HG03097 (cell line): ENCODE data around the gene RHOXF1.
"Not testable (repeated sequence)": the region's sequence is repeated elsewhere in the genome, so short reads cannot be mapped to it uniquely, and the experiment has no call there.

Source experiments
- ATAC-seq: cut with Tn5 transposase; IDR thresholded peaks from one replicate; pipeline ENCODE4 v1.9.1; 2021; ENCODE audit not compliant: unreplicated experiment, low FRiP score

RHOXF1 gene

GRCh38 chrX:120087289-120088017 lies 28.3 kb downstream of the RHOXF1 start:
- no peak for ATAC-seq

DNA sequence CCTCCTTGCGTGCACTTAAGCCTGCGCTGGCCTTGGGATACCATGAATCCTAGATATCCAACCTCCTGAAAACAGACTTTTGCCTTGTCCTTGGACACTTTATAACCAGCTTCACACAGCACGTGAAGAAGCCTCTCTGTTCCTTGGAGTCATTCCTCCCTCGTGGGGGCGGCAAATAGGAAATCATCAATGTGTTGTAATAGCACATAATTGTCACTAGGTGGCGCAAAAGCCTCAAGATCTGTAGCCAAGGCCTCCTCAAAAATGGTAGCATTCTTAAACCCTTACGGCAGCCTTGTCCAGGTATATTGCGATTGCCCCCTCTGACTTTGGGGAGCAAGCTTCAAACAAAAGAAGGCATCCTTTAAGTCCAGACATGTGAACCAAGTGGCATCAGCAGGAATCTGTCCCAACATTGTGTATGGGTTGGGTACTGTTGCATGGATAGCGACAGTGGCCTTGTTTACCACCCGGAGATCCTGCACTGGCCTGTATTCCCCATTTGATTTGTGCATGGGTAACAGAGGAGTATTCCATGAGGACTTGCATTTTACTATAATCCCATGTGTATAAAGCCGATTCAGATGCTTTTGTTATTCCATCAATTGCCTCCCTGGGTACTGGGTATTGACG lies 30.0 kb downstream of the RHOXF1 start:
- ATAC-seq: not testable (repeated sequence)

DNA sequence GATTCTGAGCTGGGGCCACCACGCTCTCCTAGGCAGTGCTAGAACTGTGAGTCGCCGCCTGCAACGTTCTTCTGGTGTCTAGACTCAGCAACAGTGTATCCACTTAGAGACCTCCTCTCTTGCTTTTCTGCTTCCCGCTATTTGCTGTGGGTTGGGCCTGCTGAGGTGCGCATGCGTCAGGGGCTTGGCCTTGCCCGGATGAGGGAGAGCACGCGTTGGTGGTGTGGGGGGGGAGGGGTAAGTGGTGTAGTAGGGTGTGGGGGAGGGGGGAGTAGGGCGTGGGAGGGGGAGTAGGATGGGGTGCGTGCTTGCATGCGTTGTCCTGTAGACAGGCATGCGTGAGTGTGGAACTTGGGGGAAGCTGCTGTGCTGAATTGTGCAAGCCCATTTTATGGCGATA lies 38.1 kb downstream of the RHOXF1 start, which contains the start of gene RHOXF2B:
RHOXF2B (minus strand) TSS at position 101 of the 400 bp plus-strand sequence. CDS start 138 bp downstream, outside the sequence.
- not testable (repeated sequence) for ATAC-seq

DNA sequence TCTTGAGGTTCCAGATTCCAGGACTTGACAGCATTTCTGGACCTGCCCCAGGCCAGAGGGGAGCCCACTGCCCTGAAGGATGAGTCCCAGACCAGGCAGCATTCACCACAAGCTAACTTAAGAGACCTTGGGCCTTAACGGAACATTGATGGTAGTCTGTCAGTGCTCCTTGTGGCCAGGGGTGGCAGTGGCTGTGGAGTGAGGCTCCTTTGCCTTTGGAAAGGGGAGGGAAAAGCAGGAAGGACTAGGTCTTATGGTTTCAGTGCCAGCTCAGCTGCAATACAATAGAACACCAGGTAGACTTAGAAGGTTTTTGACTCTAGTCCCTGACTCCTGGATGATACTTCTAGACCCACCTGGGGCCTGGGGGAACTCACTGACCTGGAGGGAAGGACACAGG lies 49.5 kb downstream of the RHOXF1 start:
- ATAC-seq: not testable (repeated sequence)
